ENCODE measurements around the gene GSC. TPM values are rescaled to one million over a fixed set of nuclear protein-coding genes. Genes with fewer than 3 reads are reported as not detected.

The GSC gene
- total and polyA plus RNA-seq, 2 of the 4 experiments (the other 2 are of a cell fraction) = not detected

- Histone ChIP-seq H3K4me3 (ENCODE audit: insufficient read depth, low read depth, low read length) (no peak overlapping the region), H2AK5ac (ENCODE audit: low read depth, low read length) (no peak overlapping the region), H3K56ac (ENCODE audit: extremely low read depth, insufficient read depth, low read length) (no peak overlapping the region), H3K9ac (ENCODE audit: low read depth, low read length) (no peak overlapping the region), H4K91ac (ENCODE audit: insufficient read depth, low read depth, low read length) (no peak overlapping the region), H3K36me3 (ENCODE audit: control insufficient read depth, insufficient read depth, low read length) (no peaks in the 10 kb centered on the region), H3K4me1 (ENCODE audit: control insufficient read depth, insufficient read depth, low read length) (no peaks in the 10 kb centered on the region), H2BK15ac (ENCODE audit: low read depth, low read length) (no peak overlapping the region), H2BK120ac (ENCODE audit: low read depth, low read length) (no peak overlapping the region), H2BK20ac (ENCODE audit: low read depth, low read length) (no peak overlapping the region), H4K8ac (ENCODE audit: low read depth in 2 of 2, low read length in 2 of 2) (no peak overlapping the region), H2AK9ac (replicated peaks; ENCODE audit: low read depth, low read length, poor library complexity) (no peak overlapping the region), H3K9me3 (ENCODE audit: control insufficient read depth, insufficient read depth, low read length) (peaks cover 13% of the 10 kb centered on the region), H3K27me3 (ENCODE audit: control insufficient read depth, insufficient read depth, low read length) (peaks cover 82% of the 10 kb centered on the region), H2AFZ (replicated peaks; ENCODE audit: low read length, poor library complexity) (no peak overlapping the region), H3K79me1 (ENCODE audit: low read depth in 1 of 2, low read length in 2 of 2) (no peaks in the 10 kb centered on the region), H4K5ac (ENCODE audit: low read depth, low read length) (no peak overlapping the region), H3K14ac (replicated peaks; ENCODE audit: low read depth, low read length) (no peak overlapping the region), H3K23ac (ENCODE audit: low read depth, low read length) (no peak overlapping the region), H4K20me1 (ENCODE audit: insufficient read depth, low read length) (no peaks in the 10 kb centered on the region), H2BK5ac (ENCODE audit: low read depth, low read length, poor library complexity, severe bottlenecking) (no peak overlapping the region), H3K4ac (ENCODE audit: low read depth, low read length) (no peak overlapping the region), H3K4me2 (ENCODE audit: low read depth, low read length) (no peak overlapping the region), H3K18ac (ENCODE audit: low read depth, low read length) (no peak overlapping the region), H3K9me1 (ENCODE audit: insufficient read depth, low read length) (no peaks in the 10 kb centered on the region), H3K27ac (ENCODE audit: insufficient read depth, low read length) (no peak overlapping the region)
- CTCF ChIA-PET = no interaction called here
- TF ChIP-seq RAD21 (IDR thresholded peaks at IDR 0.05; ENCODE audit: low read length) (no peak), ELK1 (IDR thresholded peaks at IDR 0.05; ENCODE audit: borderline replicate concordance, low read depth, low read length) (no peak), POLR2A (IDR thresholded peaks at IDR 0.05; ENCODE audit: low read depth, low read length) (no peak), CEBPB (IDR thresholded peaks at IDR 0.05; ENCODE audit: low read depth, low read length) (no peak), RFX5 (IDR thresholded peaks at IDR 0.05; ENCODE audit: low read depth, low read length) (no peak), NFE2L2 (IDR thresholded peaks at IDR 0.05; ENCODE audit: low read depth, low read length) (no peak), RCOR1 (IDR thresholded peaks at IDR 0.05; ENCODE audit: insufficient replicate concordance, low read length) (no peak), FOS (IDR thresholded peaks at IDR 0.05; ENCODE audit: low read depth, low read length) (no peak), MXI1 (IDR thresholded peaks at IDR 0.05; ENCODE audit: borderline replicate concordance, low read depth, low read length) (no peak), USF2 (IDR thresholded peaks at IDR 0.05; ENCODE audit: low read depth, low read length) (no peak), SMC3 (IDR thresholded peaks at IDR 0.05; ENCODE audit: low read depth, low read length) (no peak), BHLHE40 (IDR thresholded peaks at IDR 0.05; ENCODE audit: low read depth, low read length) (no peak), MAFK (IDR thresholded peaks at IDR 0.05; ENCODE audit: low read depth, low read length) (no peak), MAZ (IDR thresholded peaks at IDR 0.05; ENCODE audit: borderline replicate concordance, low read depth, low read length) (no peak), CTCF (conservative IDR thresholded peaks at IDR 0.05; ENCODE audit: low read depth, low read length) (no peak), CHD1 (IDR thresholded peaks at IDR 0.05; ENCODE audit: low read depth, low read length) (no peak)
- dilution Hi-C loops (cut with HindIII; ENCODE audit: low sequenced_read_pairs, unreplicated experiment) (no loop called here), in situ Hi-C loops (cut with MboI; ENCODE audit: low sequenced_read_pairs) (no loop called here), intact Hi-C loops (cut with micrococcal nuclease) (loop anchor here (5.0 kb wide), 1 partner anchor 326 kb away; no protein-coding TSS in a partner anchor)
- DNase-seq = no peak
- no peak for ATAC-seq (ENCODE audit: low read depth)
- BruUV-seq (replicated peaks) = no TSS peak
- POLR2A ChIA-PET (ENCODE audit: unreplicated experiment) = no interaction called here
- 28% methylated on average over 12 of the region's 54 CpGs; no CpG with 5 or more reads in 1 of the 2 experiments for WGBS, 2 experiments (ENCODE audit: extremely low coverage in 2 of 2, insufficient read length in 1 of 2)
Observed at GRCh38 chr14:94771158-94771905, 1.4 kb upstream of the GSC start.

Data from IMR-90 (cell line).